Heart right ventricle (tissue), 16 donors: ENCODE results near the gene MREG. TPM values are rescaled to one million over a fixed set of nuclear protein-coding genes. Genes with fewer than 3 reads are reported as not detected.

Experiments used
- ATAC-seq, 8 donors: fragments of 200-7000 bp; cut with Tn5 transposase; one replicate each; pipeline ENCODE4 v1.9.1; 2020; ENCODE audit warnings: mild to moderate bottlenecking in 8 of 8, moderate library complexity in 8 of 8, moderate number of reproducible peaks in 1 of 8
- DNase-seq, 2 donors: peaks; one replicate each; pipeline ENCODE4 v3.0.0-alpha.2; 2020
- H3K27ac ChIP-seq, 10 donors: fragments of 200-600 bp; sonication (generic) in 2 of 10; one replicate each; pipeline versions ENCODE4 v1.5.0 to v1.8.0; 2020 to 2022; ENCODE audit warnings: mild to moderate bottlenecking in 3 of 10
- H3K27me3 ChIP-seq, 7 donors: fragments of 200-600 bp; one replicate each; pipeline ENCODE4 v1.8.0; 2021 to 2022; ENCODE audit warnings: mild to moderate bottlenecking in 2 of 7
- H3K36me3 ChIP-seq, 9 donors: fragments of 200-600 bp; sonication (generic) in 1 of 9; one replicate each; pipeline versions ENCODE4 v1.5.0 to v1.8.0; 2020 to 2022; ENCODE audit warnings: mild to moderate bottlenecking in 2 of 9
- H3K4me1 ChIP-seq, 9 donors: fragments of 200-600 bp; sonication (generic) in 1 of 9; one replicate each; pipeline versions ENCODE4 v1.5.0 to v1.8.0; 2020 to 2022; ENCODE audit warnings: mild to moderate bottlenecking in 4 of 9
- H3K4me3 ChIP-seq, 10 donors: fragments of 200-600 bp; sonication (generic) in 2 of 10; one replicate each; pipeline versions ENCODE4 v1.5.0 to v1.8.0; 2020 to 2022; ENCODE audit warnings: mild to moderate bottlenecking in 7 of 10, moderate library complexity in 2 of 10
- H3K9me3 ChIP-seq, 11 donors: fragments of 200-600 bp in 10 of 11; sonication (generic) in 2 of 11; one replicate each; pipeline versions ENCODE4 v1.5.0 to v1.8.0; 2013 to 2022; ENCODE audit warnings: mild to moderate bottlenecking in 2 of 11, control low read depth in 1 of 11, moderate library complexity in 1 of 11
- WGBS, 2 donors: extraction: QIAGEN DNeasy Blood & Tissue Kit; methylation state at CpG; one replicate each; pipeline ENCODE4 v1.1.7; 2013; ENCODE audit warnings: inconsistent platforms in 1 of 2; 5-methylcytosine and 5-hydroxymethylcytosine counted together
- intact Hi-C, 10 donors: fragments of 100-400 bp; cut with DNase I; formaldehyde crosslinking; loops; one replicate each; pipeline versions ENCODE4 v1.11.1 to v1.14.2; 2022
- polyA plus RNA-seq, 2 donors: library from polyadenylated mRNA; stranded (reverse); fragments of 200-250 nt; gene quantifications; one replicate each; pipeline ENCODE4 v1.2.3, GENCODE V29; 2013
- total RNA-seq, 10 donors: library from RNA; stranded (reverse); fragmentation: NEBNext Ultra II Directional in 3 of 10; extraction: Animal tissue kit (Norgen Biotek cat#: 25700) in 3 of 10; gene quantifications; one replicate each; pipeline versions ENCODE4 v1.2.1 to v1.2.4, GENCODE V29; 2021 to 2023
- TF ChIP-seq, protein P1 (sequence below), 9 donors: fragments of 200-600 bp; sonication (generic) in 2 of 9; IDR thresholded peaks; one replicate each; pipeline versions ENCODE4 v1.5.0 to v1.8.0; 2021 to 2022; ENCODE audit warnings: antibody characterized with exemption in 9 of 9, mild to moderate bottlenecking in 5 of 9, moderate library complexity in 1 of 9
- donor health status: Arrhythmogenic right ventricular cardiomyopathy.
- donor health status: ischemic (EF 13 %, LVEDD 7.1; RV severe dilation, severe dysfunction).
- donor health status: healthy with polysubstance abuse.
- donor health status: DM: no; HTN: yes; CAD: no.
- donor health status: DM: no; HTN: no; CAD: no.
- donor health status: ischemic (EF 25% LVEDD 6.9; RV normal size, moderate dysfunction).
- donor health status: ischemic (EF 25% LVEDD 5.7; RV mildly dilated, moderate dysfunction).
- donor health status: healthy.
- donor health status: DM: yes; HTN: yes; CAD: no.
- donor health status: Ischemic cardiomyopathy.
- donor health status: ischemic (EF 35%, LVEDD 5.7; RV mildly dilated, moderate dysfunction).
- donor health status: nonischemic (EF 11% LVEDD 7.7; RV severe dilation, severe dysfunction).
- donor health status: DM: yes; HTN: yes; CAD: no.
- donor health status: PGD.
- donor health status: ischemic (EF 29% LVEDD 5.4; RV normal size, mild dysfunction).
- donor health status: nonischemic (EF 23%, LVEDD 6.1; RV moderate dilation, normal function).

Gene MREG
- total and polyA plus RNA-seq, 12 donors: 0.13 to 1.5 (median 0.38) TPM

DNA sequence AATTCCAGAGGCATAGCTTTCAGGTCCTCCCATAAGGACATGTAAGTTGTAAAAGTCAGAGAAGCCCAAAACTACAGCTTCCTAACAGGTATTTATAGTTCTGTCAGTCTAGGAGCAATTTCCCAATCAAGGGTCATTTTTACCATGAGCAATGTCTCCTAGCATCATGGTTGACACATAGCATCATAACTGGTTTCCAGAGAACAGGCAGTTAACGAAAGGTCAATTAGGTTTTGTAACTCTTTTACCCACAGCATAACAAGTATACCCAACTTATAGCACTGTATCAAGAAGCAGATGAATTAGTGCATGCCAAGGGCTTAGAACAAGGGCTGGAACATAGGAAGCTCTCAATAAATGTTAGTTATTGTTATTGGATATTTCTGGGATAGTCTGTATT is 110.1 kb downstream of the MREG start:
- H3K27me3 ChIP-seq: no peaks in the 10 kb centered on the region
- peaks cover 0 to 52% (median 0%) of the 10 kb centered on the region in 9 donors for H3K4me1 ChIP-seq
- no peak for ATAC-seq
- TF ChIP-seq, protein P1, sequence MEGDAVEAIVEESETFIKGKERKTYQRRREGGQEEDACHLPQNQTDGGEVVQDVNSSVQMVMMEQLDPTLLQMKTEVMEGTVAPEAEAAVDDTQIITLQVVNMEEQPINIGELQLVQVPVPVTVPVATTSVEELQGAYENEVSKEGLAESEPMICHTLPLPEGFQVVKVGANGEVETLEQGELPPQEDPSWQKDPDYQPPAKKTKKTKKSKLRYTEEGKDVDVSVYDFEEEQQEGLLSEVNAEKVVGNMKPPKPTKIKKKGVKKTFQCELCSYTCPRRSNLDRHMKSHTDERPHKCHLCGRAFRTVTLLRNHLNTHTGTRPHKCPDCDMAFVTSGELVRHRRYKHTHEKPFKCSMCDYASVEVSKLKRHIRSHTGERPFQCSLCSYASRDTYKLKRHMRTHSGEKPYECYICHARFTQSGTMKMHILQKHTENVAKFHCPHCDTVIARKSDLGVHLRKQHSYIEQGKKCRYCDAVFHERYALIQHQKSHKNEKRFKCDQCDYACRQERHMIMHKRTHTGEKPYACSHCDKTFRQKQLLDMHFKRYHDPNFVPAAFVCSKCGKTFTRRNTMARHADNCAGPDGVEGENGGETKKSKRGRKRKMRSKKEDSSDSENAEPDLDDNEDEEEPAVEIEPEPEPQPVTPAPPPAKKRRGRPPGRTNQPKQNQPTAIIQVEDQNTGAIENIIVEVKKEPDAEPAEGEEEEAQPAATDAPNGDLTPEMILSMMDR (IDR thresholded peaks at IDR 0.05): no peak
- H3K27ac ChIP-seq: no peak overlapping the region
- intact Hi-C loops: no loop called here
- no peak overlapping the region for H3K4me3 ChIP-seq
- H3K9me3 ChIP-seq: no peaks in the 10 kb centered on the region
- no peak for DNase-seq
- WGBS, 2 donors: 92% methylated on average over 1 of the region's 1 CpG
- H3K36me3 ChIP-seq: no peaks in the 10 kb centered on the region

DNA sequence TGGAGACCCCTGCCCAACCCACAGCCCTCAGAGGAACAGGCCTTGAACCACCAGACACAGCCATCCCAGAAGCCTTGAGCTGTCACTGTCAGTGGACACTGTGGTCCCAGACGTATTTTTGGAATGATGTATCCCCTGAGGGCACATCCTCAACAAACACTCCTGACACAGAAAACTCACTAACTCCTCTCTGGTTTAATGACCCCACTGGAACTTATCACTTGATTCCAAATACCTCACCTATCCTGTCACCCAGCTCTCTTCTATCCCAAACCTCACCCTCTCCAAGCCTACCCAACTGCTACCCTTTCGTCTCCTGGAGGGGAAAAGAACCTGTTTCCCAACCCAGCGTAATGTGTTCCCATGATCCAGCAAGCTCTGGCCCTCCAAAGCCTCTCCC is 111.6 kb downstream of the MREG start:
- H3K4me1 ChIP-seq: peaks cover 0 to 52% (median 0%) of the 10 kb centered on the region in 9 donors
- intact Hi-C loops: no loop called here
- DNase-seq (no peak), ATAC-seq (no peak)
- TF ChIP-seq, protein P1 (IDR thresholded peaks at IDR 0.05): no peak
- WGBS, 2 donors: 80 to 87% methylated on average over 3 of the region's 3 CpGs
- no peak overlapping the region for H3K27ac ChIP-seq
- H3K4me3 ChIP-seq: no peak overlapping the region
- no peaks in the 10 kb centered on the region for H3K27me3 ChIP-seq
- peaks cover 0 to under 1% (median 0%) of the 10 kb centered on the region in 11 donors for H3K9me3 ChIP-seq
- no peaks in the 10 kb centered on the region for H3K36me3 ChIP-seq

DNA sequence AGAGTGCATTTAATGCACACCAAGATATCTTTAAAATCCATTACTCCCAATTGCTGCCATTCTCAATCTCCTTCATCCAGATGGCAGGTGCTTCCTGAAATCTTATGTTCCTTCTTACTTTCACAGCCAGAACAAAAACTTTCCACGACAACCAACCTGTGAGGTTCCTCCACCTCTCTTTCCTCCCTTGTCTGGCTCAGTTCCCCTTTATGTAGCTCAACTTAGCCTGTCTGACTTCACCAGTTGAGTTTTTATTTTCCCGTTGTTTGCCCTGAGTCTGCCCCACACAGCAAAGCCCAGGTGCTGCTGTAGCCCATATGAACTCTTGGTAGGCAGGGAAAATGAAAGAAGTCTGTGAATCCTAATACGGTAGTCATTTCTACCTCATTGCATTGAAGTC is 112.5 kb downstream of the MREG start:
- intact Hi-C loops: no loop called here
- Histone ChIP-seq H3K4me1 (peaks cover 0 to 52% (median 0%) of the 10 kb centered on the region in 9 donors), H3K4me3 (no peak overlapping the region), H3K9me3 (peaks cover 0 to 7% (median 0%) of the 10 kb centered on the region in 11 donors), H3K36me3 (no peaks in the 10 kb centered on the region), H3K27me3 (no peaks in the 10 kb centered on the region), H3K27ac (no peak overlapping the region)
- WGBS, 2 donors: 68 to 76% methylated on average over 3 of the region's 3 CpGs
- TF ChIP-seq, protein P1 (IDR thresholded peaks at IDR 0.05): no peak
- ATAC-seq (no peak), DNase-seq (no peak)

DNA sequence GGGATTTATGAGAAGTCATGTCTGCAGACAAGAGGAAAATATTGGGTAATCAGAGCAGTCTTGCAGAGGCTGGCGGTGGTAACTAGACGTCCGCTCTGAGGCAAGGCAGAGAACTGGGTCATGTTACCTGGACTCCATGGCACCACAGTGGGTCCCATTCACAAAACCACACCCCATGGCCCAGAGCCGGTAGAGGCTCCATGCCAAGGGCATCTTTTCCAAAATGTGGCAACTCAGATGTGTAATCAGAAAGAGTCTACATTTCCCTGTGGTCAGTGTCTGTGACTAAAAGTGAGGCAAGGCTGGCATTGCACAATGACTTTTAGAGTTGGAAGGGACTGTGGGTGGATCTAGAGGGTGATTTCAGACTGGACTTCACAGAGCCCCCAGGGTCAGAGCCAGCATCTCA is 113.1 kb downstream of the MREG start:
- Histone ChIP-seq H3K36me3 (no peaks in the 10 kb centered on the region), H3K9me3 (peaks cover 0 to 7% (median 0%) of the 10 kb centered on the region in 11 donors), H3K4me3 (no peak overlapping the region), H3K27me3 (no peaks in the 10 kb centered on the region), H3K4me1 (peaks cover 0 to 52% (median 0%) of the 10 kb centered on the region in 9 donors), H3K27ac (no peak overlapping the region)
- no peak for DNase-seq
- intact Hi-C loops: no loop called here
- 89% methylated on average over 4 of the region's 4 CpGs for WGBS, 2 donors
- ATAC-seq: peak in 1 of 8 donors; percentile 57
- TF ChIP-seq, protein P1 (IDR thresholded peaks at IDR 0.05): no peak
